Dedifferentiated amniotic fluid mesenchymal stem cell (primary cell): Measurements from ENCODE around the gene FAM78B.

Experiments used
- DNase-seq: peaks from one replicate; pipeline ENCODE4 v3.0.0-alpha.2; 2016; ENCODE audit errors: extremely low spot score

Gene FAM78B

DNA sequence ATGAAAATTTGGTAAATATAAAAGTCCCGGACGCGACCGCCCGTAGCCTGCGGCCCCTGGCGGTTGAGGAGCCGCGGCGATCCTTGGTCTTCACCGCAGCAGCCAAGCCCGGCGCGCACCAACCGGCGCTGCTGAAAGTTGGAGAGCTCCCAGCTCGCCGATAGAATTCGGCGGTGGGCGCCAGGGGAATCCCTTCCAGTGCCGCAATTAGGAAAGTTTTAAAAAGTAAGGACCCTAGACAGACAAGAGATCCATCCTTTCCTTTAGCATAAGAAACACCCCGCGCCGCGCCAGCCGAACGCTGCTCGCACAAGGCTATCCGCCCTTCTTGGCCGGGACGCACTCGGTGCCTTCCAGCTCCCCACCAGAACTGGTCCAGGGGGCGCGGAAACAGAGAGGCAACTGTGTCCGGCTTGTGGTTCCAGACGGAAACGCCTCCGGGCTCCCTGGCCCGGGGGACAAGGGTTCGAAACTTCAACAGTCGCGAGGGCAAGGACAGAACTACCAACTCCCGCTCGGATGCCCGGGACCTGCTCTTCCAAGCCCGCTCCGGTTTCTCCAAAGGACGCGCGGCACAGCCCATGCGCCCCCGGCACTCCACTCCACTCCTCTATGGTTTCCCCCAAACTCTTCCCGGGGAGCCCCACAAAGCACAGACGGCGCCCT is 1.7 kb downstream of the FAM78B start:
- no peak for DNase-seq

DNA sequence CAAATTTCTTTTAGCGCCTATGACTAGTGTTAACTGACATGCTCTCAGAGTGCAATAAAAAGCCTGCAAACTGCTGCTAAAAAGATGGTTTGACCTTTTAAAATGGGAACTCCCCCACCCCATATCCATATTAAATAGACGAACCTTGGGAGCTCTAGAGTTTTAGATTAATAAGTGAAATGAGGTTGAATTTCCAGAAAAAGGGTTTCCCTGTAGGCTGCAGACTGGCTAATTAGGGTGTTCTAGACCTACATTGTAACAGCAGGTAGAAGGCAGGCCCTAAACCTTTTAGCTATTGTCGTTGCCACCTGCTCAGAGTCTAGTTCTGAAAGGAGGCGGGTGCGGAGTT is 2.2 kb downstream of the FAM78B start:
- DNase-seq: no peak

DNA sequence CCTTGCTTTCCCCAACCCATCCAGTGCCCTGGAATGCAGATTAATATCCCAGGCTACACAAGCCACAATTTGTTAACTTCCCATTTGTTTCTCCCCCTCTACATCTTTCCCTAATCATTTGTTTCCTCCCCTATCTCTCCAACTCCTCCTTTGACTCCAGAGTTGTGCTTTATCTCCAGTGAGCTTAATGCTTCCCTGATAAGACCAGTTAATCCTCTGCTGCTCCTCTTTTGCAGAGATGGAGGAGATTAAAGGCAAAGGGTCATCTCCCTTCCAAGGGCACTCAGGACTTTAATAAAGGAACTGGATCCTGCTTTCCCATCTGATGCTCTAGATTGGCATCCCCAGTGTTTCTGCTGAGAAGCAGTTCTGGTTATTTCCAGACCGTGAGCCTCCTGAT is 7.1 kb downstream of the FAM78B start:
- no peak for DNase-seq

DNA sequence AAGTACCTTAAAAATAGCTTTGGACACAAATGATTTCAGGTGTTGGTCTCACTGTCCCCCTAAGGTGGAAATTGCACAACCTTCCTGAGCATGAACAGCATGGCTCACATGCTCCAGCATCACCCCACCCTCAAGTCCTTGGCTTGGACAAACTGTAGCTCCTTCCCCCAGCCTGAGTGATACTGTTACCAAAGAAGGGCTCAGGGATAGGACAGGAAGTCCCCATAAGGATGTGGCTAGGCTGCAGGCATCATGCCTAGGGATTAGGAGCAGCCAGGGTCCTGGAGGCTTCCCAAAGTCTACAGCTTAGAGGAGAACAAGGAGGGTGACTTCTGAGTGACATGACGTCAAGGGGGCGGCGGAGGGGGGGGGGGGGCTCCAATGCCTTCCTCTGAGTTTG is 10.1 kb downstream of the FAM78B start:
- DNase-seq: no peak

DNA sequence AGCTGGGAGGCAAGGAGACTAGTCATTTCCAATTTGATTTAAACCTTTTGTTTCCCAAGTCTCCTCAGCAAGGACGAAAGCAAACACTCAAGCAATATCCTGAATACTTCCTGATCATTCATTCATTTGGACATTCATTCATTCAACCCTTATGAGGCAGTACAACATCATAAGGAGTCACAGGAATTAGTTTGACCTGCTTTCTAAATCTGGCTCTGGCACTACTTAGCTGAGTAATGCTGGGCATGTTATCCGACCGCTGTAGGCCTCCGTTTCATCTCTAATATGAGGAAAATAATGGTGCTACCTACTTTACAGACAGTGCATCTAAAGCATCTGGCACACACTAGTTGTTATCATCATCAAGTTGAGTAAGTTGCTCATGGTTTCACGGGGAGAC is 11.7 kb downstream of the FAM78B start:
- no peak for DNase-seq

DNA sequence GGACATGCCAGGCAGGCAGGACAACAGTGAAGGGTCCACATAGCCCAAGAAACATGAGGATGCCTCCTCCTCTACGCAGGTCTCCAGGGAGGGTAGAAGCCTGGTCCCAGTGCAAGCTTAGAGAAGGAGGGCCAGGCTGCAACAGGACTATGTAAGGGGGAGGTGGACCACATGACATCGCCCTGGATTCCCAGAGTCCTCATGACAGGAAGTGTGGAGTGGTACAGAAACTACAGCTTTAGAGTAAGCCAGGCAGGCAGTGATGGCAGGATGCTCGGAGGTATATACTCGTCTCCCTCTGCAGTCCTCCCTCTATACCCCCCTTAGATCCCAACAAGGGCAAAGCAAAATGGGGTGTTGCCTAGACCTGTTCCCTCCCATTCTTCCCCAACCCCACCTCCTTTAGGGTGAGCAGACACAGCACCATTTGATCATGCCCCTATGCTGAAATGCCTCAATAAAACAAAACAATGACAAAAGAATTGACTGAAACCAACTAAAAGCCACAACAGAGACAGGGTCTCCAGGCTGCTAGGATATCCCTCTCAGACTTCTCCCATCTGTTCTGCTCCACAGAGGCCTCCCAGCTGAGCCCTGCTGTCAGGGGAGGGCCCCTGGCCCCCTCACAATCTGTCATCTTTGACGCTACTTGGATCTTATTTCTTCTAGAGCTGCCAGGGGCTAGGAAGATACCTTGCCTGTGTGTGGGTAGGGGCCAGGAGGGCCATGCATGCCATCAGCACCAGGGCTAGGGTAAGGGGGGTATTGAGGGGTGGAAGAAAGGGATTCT is 13.1 kb downstream of the FAM78B start:
- DNase-seq: no peak

DNA sequence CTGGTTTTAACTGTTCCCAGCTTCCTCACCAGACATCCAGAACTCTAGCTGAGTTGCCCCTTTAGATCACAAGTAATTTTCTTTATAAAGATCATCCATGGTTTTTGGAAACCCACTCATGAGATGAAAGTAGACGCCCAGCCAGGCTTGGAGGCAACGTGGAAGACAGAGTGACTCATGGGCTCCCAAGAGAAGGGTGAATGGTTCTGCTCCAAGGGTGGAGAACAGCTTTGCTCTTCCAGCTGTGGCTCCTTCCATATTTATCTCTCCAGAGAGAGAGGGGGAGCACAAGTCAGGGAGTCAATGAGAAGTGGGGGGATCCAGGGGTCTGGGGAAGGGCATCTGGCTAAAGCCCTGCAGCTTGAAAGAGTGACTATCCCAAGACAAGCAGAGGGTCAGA is 13.8 kb downstream of the FAM78B start:
- DNase-seq: no peak

DNA sequence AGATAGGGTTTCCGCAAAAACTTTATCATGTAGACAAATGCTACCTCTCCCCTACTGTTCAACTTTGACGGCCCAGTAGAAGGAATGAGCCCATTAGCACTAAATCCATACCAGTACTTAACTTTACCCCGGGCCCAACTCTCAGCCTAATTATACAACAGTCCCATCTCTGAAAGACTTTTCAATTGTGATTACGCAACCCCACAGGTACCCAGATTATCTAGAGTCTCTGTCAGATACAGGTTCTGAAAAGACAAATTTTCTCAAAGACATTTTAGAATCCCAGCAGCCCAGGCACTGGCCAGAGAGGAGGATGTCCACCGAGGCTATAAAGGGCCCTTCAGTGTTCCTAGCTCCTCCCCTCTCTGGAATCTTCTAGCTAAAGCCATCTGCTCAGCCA is 15.0 kb downstream of the FAM78B start:
- DNase-seq: no peak

DNA sequence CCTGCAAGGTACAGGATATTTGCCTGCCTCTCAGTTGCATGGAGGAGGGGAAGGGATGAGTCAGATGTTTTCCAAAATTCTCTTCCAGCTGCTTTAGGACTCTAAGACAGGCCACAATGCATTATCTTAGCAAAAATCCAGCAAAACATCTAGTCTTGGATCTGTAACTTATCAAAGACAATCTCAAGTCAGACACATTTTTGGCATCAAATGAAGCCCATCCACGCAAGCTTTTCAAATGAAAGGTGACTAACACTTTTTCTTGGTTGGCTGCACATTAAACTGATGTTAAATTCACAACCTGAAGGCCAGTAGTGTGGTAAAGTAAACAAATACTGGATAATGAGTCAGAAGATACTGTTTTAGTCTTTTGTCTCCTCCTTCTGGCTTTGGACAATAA is 21.3 kb downstream of the FAM78B start:
- DNase-seq: no peak

DNA sequence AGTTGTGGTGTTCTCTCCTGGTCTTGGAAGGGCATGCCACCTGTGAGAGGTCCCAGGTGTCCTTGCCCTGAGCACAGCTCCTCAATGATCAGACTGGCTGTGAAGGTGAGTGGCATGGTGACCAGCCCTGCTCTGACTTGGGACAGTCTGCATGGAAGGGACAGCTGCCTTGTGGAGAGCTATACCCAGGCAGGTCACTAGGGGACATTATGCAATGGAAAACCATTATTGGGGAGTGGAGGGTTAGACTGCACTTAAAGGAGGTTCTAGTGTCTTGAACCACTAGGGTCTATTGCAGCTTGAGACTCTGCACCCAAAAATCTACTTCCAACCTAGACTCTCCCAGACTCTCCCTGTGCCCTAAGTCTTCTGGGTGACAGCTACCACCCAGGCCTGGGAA is 24.8 kb downstream of the FAM78B start:
- no peak for DNase-seq

DNA sequence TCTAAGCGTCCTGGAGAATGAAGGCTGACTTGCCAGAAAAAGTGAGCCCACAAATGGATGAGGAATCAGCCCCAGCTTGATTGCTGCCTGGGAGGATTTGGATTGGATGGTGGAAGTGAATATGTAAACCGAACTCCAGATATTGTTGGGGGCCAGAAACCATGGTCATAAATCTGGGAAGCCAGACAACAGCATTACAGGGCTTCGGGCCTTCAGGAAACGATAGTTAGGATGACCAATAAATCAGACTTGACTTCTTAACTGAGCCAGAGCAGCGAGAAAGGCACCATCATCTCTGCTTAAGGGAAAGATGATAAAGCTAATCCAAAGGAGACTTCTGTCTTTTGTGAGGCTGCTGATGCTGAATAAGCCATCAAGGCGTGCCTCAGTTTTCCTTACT is 26.6 kb downstream of the FAM78B start:
- no peak for DNase-seq

DNA sequence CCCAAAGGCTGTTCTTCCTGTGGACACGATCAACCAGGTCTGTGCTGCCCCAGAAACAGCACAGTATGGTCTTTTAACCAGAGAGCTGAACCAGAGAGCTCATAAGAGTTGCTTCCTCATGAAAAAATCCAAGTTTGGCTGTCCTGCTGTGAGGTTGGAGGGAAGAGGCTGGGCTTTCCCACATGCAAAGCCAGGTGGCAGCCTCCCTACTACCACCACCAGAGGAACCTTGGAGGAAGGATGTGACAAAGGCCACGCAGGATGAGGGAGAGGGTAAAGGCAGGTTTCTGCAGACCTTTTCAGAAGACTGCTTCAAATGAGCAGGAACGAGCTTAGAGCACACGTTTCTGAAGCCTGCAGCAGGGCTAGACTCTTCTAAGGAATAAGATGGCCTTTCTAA is 27.1 kb downstream of the FAM78B start:
- no peak for DNase-seq

DNA sequence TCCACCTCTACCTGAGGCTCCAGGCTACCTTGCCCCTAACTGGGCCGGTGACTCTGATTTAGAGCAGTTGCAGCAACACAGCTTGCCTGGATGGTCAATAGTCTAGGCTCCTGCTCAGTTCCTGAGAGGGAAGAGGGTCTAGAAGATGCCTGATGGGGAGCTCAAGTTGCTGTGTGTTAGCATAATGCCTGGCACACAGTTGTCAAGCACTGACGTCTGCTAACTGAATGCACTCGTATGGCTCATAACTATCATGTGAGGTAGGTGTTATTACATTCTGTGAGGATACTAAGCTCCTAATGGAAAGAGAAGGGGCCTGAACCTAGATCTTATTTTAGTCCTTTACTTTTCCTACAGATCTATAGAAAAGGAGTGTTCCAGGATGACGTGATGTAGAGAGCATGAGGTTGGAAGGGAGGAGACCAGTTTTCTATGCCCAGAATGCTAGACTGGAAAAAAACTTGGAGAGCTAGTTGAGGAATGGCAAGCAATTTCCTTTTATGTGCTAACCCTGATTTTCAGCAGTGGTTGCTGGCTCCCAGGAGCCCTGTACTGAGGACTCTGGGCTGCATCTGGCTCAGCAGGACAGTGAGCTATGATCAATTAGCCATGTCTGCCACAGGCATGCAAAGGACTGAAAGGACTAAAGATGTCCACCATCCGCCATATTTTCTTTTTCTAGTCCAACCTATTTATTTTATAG is 30.0 kb downstream of the FAM78B start:
- no peak for DNase-seq

DNA sequence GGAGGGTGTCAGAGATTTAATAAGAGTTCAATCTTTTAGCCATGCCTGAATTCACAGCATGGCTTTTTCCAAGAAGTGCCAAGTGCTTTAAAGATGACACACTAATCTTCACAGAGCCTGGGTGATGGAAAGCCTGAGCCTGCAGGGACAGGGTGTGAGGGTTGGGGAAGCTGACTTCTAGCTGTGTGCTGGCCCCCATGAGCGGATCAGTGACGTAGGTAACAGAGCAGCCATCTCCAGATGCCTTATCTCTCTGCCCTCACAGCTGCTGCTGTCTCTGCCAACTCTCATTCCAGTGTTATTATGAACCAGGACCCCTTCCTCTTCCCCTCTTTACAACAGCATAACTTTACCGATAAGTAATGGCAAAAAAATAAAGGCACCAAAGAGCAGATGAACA is 30.6 kb downstream of the FAM78B start:
- no peak for DNase-seq

DNA sequence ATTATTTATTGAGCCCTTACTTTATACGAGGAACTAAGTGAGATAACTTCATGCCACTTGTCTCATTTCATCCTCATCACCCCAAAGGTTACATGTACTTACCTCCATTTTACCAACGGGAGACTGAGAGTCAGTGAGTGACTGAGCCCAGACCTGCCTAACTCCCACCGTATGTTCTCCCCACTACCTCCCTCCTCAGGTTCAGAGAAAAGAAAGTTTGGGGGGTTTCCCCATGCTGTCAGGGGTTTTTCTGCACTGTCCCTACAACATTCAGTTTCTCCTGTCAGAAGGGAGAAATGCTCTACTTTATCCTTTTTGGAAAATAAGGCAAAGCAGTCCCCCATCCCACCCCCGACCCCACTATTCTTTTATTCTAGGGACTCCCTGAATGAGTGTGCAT is 32.9 kb downstream of the FAM78B start:
- DNase-seq: no peak

DNA sequence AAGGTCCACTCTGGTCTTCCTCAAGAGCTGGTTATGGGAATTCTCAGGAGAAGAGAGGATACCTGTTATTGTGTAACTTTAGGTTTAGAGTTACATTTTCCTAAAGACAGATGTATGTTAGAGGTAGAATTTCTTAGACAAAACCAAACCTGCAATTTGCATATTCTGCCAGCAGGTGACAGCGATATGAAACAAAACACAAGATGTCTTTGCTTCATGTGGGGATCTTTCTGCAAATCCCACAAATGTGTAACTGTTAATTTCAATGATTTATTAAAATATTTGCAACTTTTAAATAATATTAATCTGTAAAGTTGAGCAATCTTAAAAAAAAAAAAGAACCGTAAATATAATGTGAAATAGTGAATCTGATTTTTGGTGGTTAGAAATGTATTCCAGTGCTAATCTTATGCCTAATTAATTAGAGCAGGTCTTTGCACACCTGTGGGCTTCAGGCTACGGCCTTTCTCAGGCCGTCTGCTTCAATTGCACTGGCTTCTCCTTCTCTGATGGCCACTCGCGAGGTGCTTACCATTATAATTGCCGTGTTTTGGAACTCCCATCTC is 33.4 kb downstream of the FAM78B start:
- no peak for DNase-seq

DNA sequence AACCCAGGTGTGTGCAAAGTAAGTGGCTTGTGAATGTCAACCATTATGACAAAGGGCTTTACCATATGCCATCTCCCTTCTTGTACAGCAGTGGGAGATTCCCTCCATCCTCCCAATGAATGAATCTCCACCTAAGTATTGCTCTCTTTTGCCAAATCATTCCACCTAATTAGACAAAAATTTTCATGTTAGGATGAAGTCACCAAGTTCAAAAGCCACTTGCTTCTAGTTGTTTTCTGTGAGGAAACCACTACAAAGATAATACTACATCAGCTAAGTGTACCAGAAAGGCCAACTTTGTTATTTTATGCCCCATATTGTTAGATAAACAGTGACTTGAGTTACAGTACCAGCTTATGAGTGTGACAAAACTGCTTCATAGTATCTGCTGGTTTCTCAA is 34.3 kb downstream of the FAM78B start:
- no peak for DNase-seq

DNA sequence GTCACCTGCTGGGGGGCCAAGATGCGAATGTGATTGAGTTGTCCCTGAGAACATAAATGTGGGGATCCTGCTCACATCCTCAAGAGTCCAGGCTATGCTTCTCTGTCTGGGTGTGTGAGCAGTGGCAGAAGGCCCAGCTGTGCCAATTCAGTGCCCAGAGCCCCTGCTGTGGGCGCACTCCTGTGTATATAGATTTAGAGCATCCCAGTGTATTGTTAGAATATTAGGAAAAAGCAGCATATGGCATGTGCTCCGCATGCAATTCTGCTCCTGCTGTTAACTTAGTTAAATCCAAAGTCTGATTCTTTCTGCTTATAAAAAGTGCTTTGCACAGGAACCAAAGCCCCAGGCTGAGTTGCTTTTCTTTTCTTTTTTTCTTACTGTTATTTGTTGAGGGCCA is 37.8 kb downstream of the FAM78B start:
- no peak for DNase-seq

DNA sequence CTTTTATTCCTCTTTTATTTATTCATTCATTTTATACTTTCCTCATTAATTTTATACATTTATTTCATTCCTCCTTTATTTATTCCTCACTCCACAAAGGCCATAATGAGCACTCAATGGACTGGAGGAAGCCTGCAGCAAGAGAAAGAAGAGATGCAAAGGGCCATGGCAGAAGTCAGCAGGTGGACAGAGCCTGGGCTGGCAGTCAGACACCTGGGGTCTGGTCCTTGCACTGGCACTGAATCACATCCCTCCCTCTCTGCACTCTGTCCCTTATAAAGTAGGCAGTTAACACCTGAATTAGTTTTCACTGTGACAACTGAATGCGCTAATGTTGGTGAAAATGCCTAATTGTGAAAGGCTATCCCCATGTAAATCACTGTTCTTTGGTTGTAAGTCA is 38.6 kb downstream of the FAM78B start:
- DNase-seq: no peak

DNA sequence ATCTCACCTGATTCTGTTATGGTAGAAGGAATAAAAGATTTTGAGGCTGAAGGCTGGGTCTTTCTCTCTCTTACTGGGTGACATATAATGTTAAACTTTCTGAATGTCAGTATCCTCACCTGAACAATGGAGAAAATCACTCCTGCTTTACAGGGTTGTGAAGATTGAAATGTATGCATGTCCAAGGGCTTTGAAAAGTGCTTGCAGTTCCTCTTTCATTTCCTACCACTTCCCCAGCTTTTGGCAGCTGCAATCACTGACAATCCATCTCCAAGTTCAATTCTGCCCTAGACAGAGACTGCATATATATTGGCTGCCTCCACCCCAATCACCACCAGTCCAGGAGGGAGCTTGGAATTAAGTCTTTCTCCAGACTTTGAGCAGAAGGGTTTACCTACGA is 39.8 kb downstream of the FAM78B start:
- DNase-seq: no peak

DNA sequence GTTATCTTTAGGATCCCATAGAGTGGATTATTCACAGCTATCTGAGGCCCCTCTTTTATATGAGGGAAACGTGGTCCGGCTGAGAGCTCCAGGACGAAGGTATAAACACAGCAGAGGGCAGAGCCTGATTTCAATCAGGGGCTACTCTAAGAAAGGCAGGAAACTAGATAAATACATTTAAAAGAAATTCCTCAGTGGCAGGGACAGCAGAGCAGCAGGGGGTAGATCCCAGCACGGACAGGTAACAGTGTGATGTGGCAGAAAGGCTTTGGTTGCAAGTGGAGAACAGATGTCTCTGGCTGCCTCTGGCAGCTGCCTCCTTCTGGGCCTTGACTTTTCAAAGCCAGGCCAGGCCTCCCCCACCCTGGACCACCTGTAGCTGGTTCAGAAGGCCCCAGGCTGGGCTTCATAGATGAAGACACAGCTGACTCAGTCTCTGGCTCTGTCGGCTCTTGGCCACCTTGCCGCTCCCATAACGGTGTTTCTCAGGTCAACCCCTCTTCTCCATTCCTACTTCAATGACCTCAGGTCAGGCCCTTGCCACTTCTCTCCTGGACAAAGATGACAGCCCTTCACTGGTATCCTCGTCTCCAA is 43.8 kb downstream of the FAM78B start:
- no peak for DNase-seq

DNA sequence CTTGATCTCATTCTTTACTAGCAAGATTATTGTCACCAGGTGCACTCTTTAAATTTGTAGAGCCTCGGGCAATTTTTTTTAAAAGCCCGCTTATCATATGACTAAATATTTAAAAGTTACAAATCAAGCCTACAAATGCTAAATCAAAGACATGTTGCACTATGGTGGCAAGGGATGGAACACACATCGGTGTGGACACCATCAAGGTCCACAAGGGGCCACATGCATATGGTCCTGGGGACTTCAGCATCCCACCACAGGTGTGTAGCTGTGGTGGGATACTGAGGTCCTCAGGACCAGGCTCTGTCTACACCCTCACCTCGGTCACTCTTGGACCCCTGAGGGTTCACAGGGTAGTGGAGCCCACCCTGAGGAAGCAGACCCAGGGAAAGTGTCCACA is 45.8 kb downstream of the FAM78B start:
- no peak for DNase-seq

DNA sequence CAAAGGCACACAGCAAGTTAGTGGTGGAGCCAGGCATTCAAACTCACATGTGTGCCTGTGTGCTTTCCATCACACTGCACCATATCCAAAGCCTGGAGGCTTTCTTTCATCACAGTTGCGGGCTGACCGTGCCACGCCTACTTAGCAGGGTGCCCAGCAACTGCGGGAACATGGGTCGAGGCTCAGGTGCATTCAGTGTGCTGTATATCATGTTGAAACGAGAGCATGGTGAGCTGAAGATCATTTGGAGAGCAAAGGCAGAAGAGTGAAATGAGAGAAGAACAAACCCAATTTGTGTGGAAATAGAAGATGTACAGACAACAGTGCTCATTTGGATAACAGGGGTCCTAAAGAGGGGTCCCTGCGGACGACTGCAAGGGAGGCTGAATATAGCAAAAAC is 46.5 kb downstream of the FAM78B start:
- DNase-seq: no peak
